ENCODE data around the gene CST9L.

DNA sequence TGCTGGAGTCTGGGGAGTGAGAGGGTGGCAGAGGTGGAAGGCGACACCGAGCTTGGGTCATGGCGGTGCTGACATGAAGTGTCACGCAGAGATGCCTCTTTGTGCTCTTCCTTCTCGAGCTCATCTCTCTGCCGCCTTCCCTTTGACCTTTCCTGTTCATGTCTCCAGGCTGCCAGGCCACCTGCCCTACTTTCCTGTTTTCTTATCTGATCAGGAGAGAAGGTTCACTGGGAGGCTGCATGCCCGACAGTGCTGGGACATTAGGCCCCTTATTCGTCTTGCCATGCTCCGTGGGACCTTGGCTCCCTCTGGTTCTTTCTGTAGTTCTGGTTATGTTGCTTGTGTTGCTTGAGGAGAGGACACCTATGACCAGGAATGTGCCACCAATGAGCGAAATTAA is 44.1 kb downstream of the CST9L start:
- TF ChIP-seq EZH2 (IDR thresholded peaks at IDR 0.05) (no peak), POLR2AphosphoS5 (IDR thresholded peaks at IDR 0.05; ENCODE audit: borderline replicate concordance, low read depth, low read length) (no peak)

All from SK-N-MC (cell line).